HepG2 (cell line): ENCODE results near the gene IL4I1. TPM values are rescaled to one million over a fixed set of nuclear protein-coding genes. Genes with fewer than 3 reads are reported as not detected.

ENCODE experiments used
- ATAC-seq: fragments of 200-7000 bp; cut with Tn5 transposase; 3 replicates; pipeline ENCODE4 v1.9.1; 2020; ENCODE audit warnings: mild to moderate bottlenecking, moderate library complexity
- BruUV-seq: library from RNA; stranded (reverse); fragments of 400-500 nt; replicated peaks from 2 replicates; lab custom pipeline; 2021; lab: Mats Ljungman, UMichigan
- CTCF ChIA-PET: fragments of 300-600 bp; formaldehyde crosslinking; extraction: SDS; loops from one replicate; lab custom pipeline; 2021; ENCODE audit warnings: low total read pairs, inconsistent platforms, low intra/inter-chr PET ratio; lab: Yijun Ruan, JAX
- POLR2A ChIA-PET: fragments of 350-600 bp; sonication (Branson Sonifier 250); formaldehyde crosslinking; loops from one replicate; lab custom pipeline; 2020; ENCODE audit warnings: antibody characterized with exemption, inconsistent platforms; lab: Yijun Ruan, JAX
- DNase-seq: peaks from one replicate; pipeline ENCODE4 v3.0.0-alpha.2; 2015; ENCODE audit warnings: low spot score
- FAIRE-seq: peaks from 3 replicates; lab custom pipeline; 2011; peaks lifted over from hg19 to GRCh38; lab: Jason Lieb, UNC
- H2AFZ ChIP-seq: one replicate; pipeline ENCODE4 v1.6.1; 2011; ENCODE audit warnings: low read length, inconsistent platforms
- H3K27ac ChIP-seq: fragments of 300-600 bp; 3 replicates; pipeline ENCODE4 v1.8.0; 2011; ENCODE audit warnings: mixed run types, mild to moderate bottlenecking, mixed read lengths, low read length, inconsistent platforms; ENCODE audit not compliant: insufficient read depth; ENCODE audit errors: extremely low read length
- H3K27me3 ChIP-seq, 2 experiments: fragments of 200-600 bp in 1 of 2; 2 replicates in 1 of 2; 3 replicates in 1 of 2; pipeline versions ENCODE4 v1.6.0 to v1.8.0; 2011; ENCODE audit warnings: low read length in 2 of 2, mild to moderate bottlenecking in 2 of 2, moderate library complexity in 2 of 2, inconsistent platforms in 1 of 2; ENCODE audit not compliant: insufficient read depth in 2 of 2, control insufficient read depth in 1 of 2
- H3K36me3 ChIP-seq, 2 experiments: fragments of 200-600 bp in 1 of 2; replicated peaks in 1 of 2; 2 replicates in 1 of 2; 3 replicates in 1 of 2; pipeline versions ENCODE4 v1.5.1 to v1.8.0; 2011; ENCODE audit warnings: low read length in 2 of 2, inconsistent platforms in 1 of 2; ENCODE audit not compliant: insufficient read depth in 2 of 2, control insufficient read depth in 1 of 2
- H3K4me1 ChIP-seq: 2 replicates; pipeline ENCODE4 v1.5.1; 2012; ENCODE audit warnings: low read length, inconsistent platforms; ENCODE audit not compliant: insufficient read depth
- H3K4me2 ChIP-seq: 2 replicates; pipeline ENCODE4 v1.6.0; 2011; ENCODE audit warnings: low read depth, low read length, inconsistent platforms
- H3K4me3 ChIP-seq, 3 experiments: fragments of 200-600 bp in 1 of 3; sonication (generic), shearing (Covaris generic) in 1 of 3; replicated peaks in 1 of 3; 2 replicates each; pipeline ENCODE4 v1.5.1; 2011 to 2016; ENCODE audit warnings: low read length in 3 of 3, inconsistent platforms in 2 of 3, low read depth in 2 of 3, mild to moderate bottlenecking in 2 of 3, control low read depth in 1 of 3, mixed read lengths in 1 of 3; ENCODE audit not compliant: insufficient read depth in 1 of 3
- H3K79me2 ChIP-seq: one replicate; pipeline ENCODE4 v1.6.1; 2011; ENCODE audit warnings: low read length, inconsistent platforms; ENCODE audit not compliant: insufficient read depth
- H3K9ac ChIP-seq: 2 replicates; pipeline ENCODE4 v1.6.0; 2011; ENCODE audit warnings: mild to moderate bottlenecking, low read depth, low read length, inconsistent platforms; ENCODE audit not compliant: insufficient read depth
- H3K9me3 ChIP-seq: 2 replicates; pipeline ENCODE4 v1.5.1; 2012; ENCODE audit warnings: mild to moderate bottlenecking, low read length
- H4K20me1 ChIP-seq: 2 replicates; pipeline ENCODE4 v1.6.0; 2011; ENCODE audit warnings: inconsistent platforms, mild to moderate bottlenecking, low read length, moderate library complexity; ENCODE audit not compliant: insufficient read depth
- HOXD1 ChIP-seq: sonication (generic); formaldehyde crosslinking; IDR thresholded peaks from 2 replicates; pipeline ENCODE4 v1.5.0; 2020; ENCODE audit warnings: missing genetic modification reagents
- MNT ChIP-seq: fragments of 450-650 bp; IDR thresholded peaks from 2 replicates; pipeline ENCODE4 v1.6.1; 2016
- USF2 ChIP-seq, 2 experiments: sonication (generic) in 1 of 2; formaldehyde crosslinking in 1 of 2; IDR thresholded peaks; 2 replicates each; pipeline versions ENCODE4 v1.5.1 to v1.6.1; 2011 to 2020; ENCODE audit warnings: borderline replicate concordance in 1 of 2, low read depth in 1 of 2, low read length in 1 of 2, mild to moderate bottlenecking in 1 of 2, missing genetic modification reagents in 1 of 2, moderate library complexity in 1 of 2
- WGBS: methylation state at CpG from one replicate; pipeline ENCODE4 v1.1.6; 2017; ENCODE audit warnings: low lambda C conversion rate; 5-methylcytosine and 5-hydroxymethylcytosine counted together
- in situ Hi-C: cut with HindIII; loops from 2 replicates; pipeline ENCODE4 v1.10.0; 2017; ENCODE audit warnings: low pct_unique_long_range_greater_than_20kb; ENCODE audit not compliant: extremely low pct_ligation_motif_present
- intact Hi-C: fragments of 100-400 bp; cut with micrococcal nuclease; formaldehyde crosslinking; loops from one replicate; pipeline ENCODE4 v1.10.0; 2022; ENCODE audit not compliant: unreplicated experiment
- polyA plus RNA-seq, 8 experiments: library from polyadenylated mRNA; depleted of rRNA in 3 of 8; stranded (reverse) in 7 of 8; unstranded in 1 of 8; fragments of >200 nt; fragmentation: Illumina TruSeq in 4 of 8; extraction: Trizol in 4 of 8; gene quantifications; 2 replicates each; pipeline versions ENCODE4 v1.2.1 to v1.2.3, GENCODE V29; 2011 to 2016; ENCODE audit warnings: low read depth in 4 of 8, missing spikeins in 1 of 8, mixed read lengths in 1 of 8; ENCODE audit not compliant: insufficient read depth in 1 of 8
- total RNA-seq, 5 experiments: library from RNA; depleted of rRNA; stranded (reverse); fragments of >200 nt; fragmentation: Illumina TruSeq; extraction: Trizol; gene quantifications; 2 replicates each; pipeline ENCODE4 v1.2.3, GENCODE V29; 2016; ENCODE audit warnings: low read depth in 1 of 5

The IL4I1 gene
- total and polyA plus RNA-seq, 2 of the 13 experiments (the other 11 are each of a cell fraction or from before 2014, with no cell fraction given), result not detected

GRCh38 chr19:49847731-49848696, 48.7 kb downstream of the IL4I1 start:
- ChIA-PET CTCF (no interaction called here), POLR2A (interaction anchor here (1.4 kb wide), 1 partner anchor 21 kb away, joined by 5 read pairs; no protein-coding TSS in a partner anchor)
- in situ Hi-C loops (no loop called here), intact Hi-C loops (no loop called here)
- Histone ChIP-seq H2AFZ (no peak overlapping the region), H4K20me1 (peaks cover 12% of the 10 kb centered on the region), H3K27me3 (no peaks in the 10 kb centered on the region; a peak in 1 of 5 replicates), H3K9me3 (no peaks in the 10 kb centered on the region), H3K36me3 (no peaks in the 10 kb centered on the region), H3K79me2 (peaks cover 13% of the 10 kb centered on the region), H3K4me3 (no peak overlapping the region), H3K27ac (no peak overlapping the region), H3K4me1 (peaks cover 32% of the 10 kb centered on the region), H3K4me2 (no peak overlapping the region), H3K9ac (no peak overlapping the region)
- WGBS, result 89% methylated on average over 10 of the region's 10 CpGs
- no peak for FAIRE-seq
- no peak for ATAC-seq
- no peak for TF ChIP-seq HOXD1
- TF ChIP-seq USF2 (IDR thresholded peaks at IDR 0.05; ENCODE audit: low read depth, low read length), result peak; percentile 38; the same call in 1 of the 2 replicates
- TF ChIP-seq USF2 (CRISPR knock-in tag; IDR thresholded peaks at IDR 0.05; ENCODE audit: borderline replicate concordance), result no peak
- peak; percentile 48 for TF ChIP-seq MNT
- no TSS peak for BruUV-seq
- DNase-seq, result no peak
